AG09319 (cell line): ENCODE results near the gene ARMH4.

ENCODE experiments used
- DNase-seq: peaks from one replicate; pipeline ENCODE4 v3.0.0-alpha.2; 2010; ENCODE audit warnings: low read depth; ENCODE audit errors: extremely low read depth
- CTCF ChIP-seq: IDR thresholded peaks from 2 replicates; pipeline ENCODE4 v1.5.1; 2011; ENCODE audit warnings: low read depth, mild to moderate bottlenecking, inconsistent platforms, low read length, moderate library complexity

Gene ARMH4

GRCh38 chr14:58002618-58003017, 149.4 kb downstream of the ARMH4 start:
- no peak for DNase-seq
- TF ChIP-seq CTCF = no peak

GRCh38 chr14:57999979-58000378, 152.0 kb downstream of the ARMH4 start:
- TF ChIP-seq CTCF = no peak

GRCh38 chr14:57999471-57999870, 152.5 kb downstream of the ARMH4 start:
- no peak for DNase-seq
- TF ChIP-seq CTCF = no peak

More at GRCh38 chr14:57999979-58000378, 152.0 kb downstream of the ARMH4 start:
- no peak for DNase-seq

GRCh38 chr14:57998766-57999165, 153.2 kb downstream of the ARMH4 start:
- no peak for TF ChIP-seq CTCF
- no peak for DNase-seq

GRCh38 chr14:57991353-57991752, 160.7 kb downstream of the ARMH4 start:
- TF ChIP-seq CTCF = no peak
- DNase-seq = no peak

GRCh38 chr14:57988445-57988844, 163.6 kb downstream of the ARMH4 start:
- TF ChIP-seq CTCF = no peak
- DNase-seq = no peak

- DNase-seq = no peak
- TF ChIP-seq CTCF = no peak
Measured at GRCh38 chr14:57987596-57988300, 164.3 kb downstream of the ARMH4 start.
